Tibial nerve (tissue), 4 donors: ENCODE data around the gene PZP. TPM values are rescaled to one million over a fixed set of nuclear protein-coding genes. Genes with fewer than 3 reads are reported as not detected.
A peak's percentile ranks its signal among the peaks of the same experiment; 100 is the strongest.

Source experiments
- DNase-seq, 2 donors: peaks; one replicate each; pipeline ENCODE4 v3.0.0-alpha.2; 2019; ENCODE audit warnings: low spot score in 2 of 2
- H3K27ac ChIP-seq, 4 donors: fragments of 200-600 bp; sonication (generic) in 3 of 4; one replicate each; pipeline ENCODE4 v1.5.1; 2017 to 2019; ENCODE audit warnings: mild to moderate bottlenecking in 1 of 4
- H3K27me3 ChIP-seq, 2 donors: fragments of 200-600 bp; sonication (generic) in 1 of 2; one replicate each; pipeline versions ENCODE4 v1.5.1 to v1.6.0; 2017 to 2019
- H3K36me3 ChIP-seq, 3 donors: fragments of 200-600 bp; sonication (generic); one replicate each; pipeline ENCODE4 v1.5.1; 2018 to 2019
- H3K4me1 ChIP-seq, 4 donors: fragments of 200-600 bp; sonication (generic) in 3 of 4; one replicate each; pipeline ENCODE4 v1.5.1; 2017 to 2019
- H3K4me3 ChIP-seq, 4 donors: fragments of 200-600 bp; sonication (generic) in 3 of 4; one replicate each; pipeline ENCODE4 v1.5.1; 2017 to 2019; ENCODE audit warnings: mild to moderate bottlenecking in 1 of 4, moderate library complexity in 1 of 4
- H3K9me3 ChIP-seq, 4 donors: fragments of 200-600 bp; sonication (generic) in 3 of 4; one replicate each; pipeline ENCODE4 v1.5.1; 2017 to 2019
- CTCF ChIP-seq, 5 experiments: fragments of 200-600 bp in 3 of 5; fragments of 450-650 bp in 2 of 5; sonication (generic) in 3 of 5; IDR thresholded peaks; one replicate each; pipeline ENCODE4 v1.5.1; 2016 to 2019; ENCODE audit warnings: antibody characterized with exemption in 5 of 5, mild to moderate bottlenecking in 3 of 5, moderate library complexity in 2 of 5
- EP300 ChIP-seq, 2 donors: sonication (generic); formaldehyde crosslinking; IDR thresholded peaks; one replicate each; pipeline ENCODE4 v1.6.1; 2017; ENCODE audit warnings: antibody characterized with exemption in 2 of 2, mild to moderate bottlenecking in 1 of 2
- POLR2A ChIP-seq, 2 donors: fragments of 450-650 bp; IDR thresholded peaks; one replicate each; pipeline ENCODE4 v1.6.1; 2017; ENCODE audit warnings: antibody characterized with exemption in 2 of 2, mild to moderate bottlenecking in 2 of 2, moderate library complexity in 2 of 2
- WGBS, 2 donors: methylation state at CpG; one replicate each; pipeline ENCODE4 v1.1.5; 2018; 5-methylcytosine and 5-hydroxymethylcytosine counted together
- total RNA-seq, 4 donors: library from RNA; depleted of rRNA; stranded (reverse); fragments of >200 nt; gene quantifications; one replicate each; pipeline ENCODE4 v1.1.0, GENCODE V29; 2016

The PZP gene
- total RNA-seq, 4 donors from 2014 or later, result 0.22 to 0.59 (median 0.30) TPM; not detected in 1

- Histone ChIP-seq H3K27me3 (no peaks in the 10 kb centered on the region), H3K36me3 (no peaks in the 10 kb centered on the region), H3K4me3 (peak overlapping the region in 1 of 4 donors; percentile 34), H3K9me3 (no peaks in the 10 kb centered on the region), H3K4me1 (peaks cover 0 to 47% (median 4%) of the 10 kb centered on the region in 4 donors), H3K27ac (peak overlapping the region; percentile 52 to 84 (median 66))
- no peak for DNase-seq
- TF ChIP-seq POLR2A (IDR thresholded peaks at IDR 0.05), result no peak
- no peak for TF ChIP-seq EP300 (IDR thresholded peaks at IDR 0.05)
- TF ChIP-seq CTCF (IDR thresholded peaks at IDR 0.05), result no peak
- 80 to 90% methylated on average over 1 to 16 of the region's 16 CpGs for WGBS, 2 donors
Observed at GRCh38 chr12:9124383-9125031, 83.7 kb downstream of the PZP start.

GRCh38 chr12:9123781-9124382 is 84.3 kb downstream of the PZP start:
- Histone ChIP-seq H3K4me1 (peaks cover 0 to 53% (median 4%) of the 10 kb centered on the region in 4 donors), H3K27ac (peak overlapping the region; percentile 52 to 84 (median 66))
- 50 to 63% methylated on average over 14 of the region's 14 CpGs for WGBS, 2 donors

GRCh38 chr12:9122091-9122609 is 86.0 kb downstream of the PZP start:
- DNase-seq, result no peak
- Histone ChIP-seq H3K9me3 (no peaks in the 10 kb centered on the region), H3K36me3 (no peaks in the 10 kb centered on the region), H3K4me3 (peak overlapping the region in 1 of 4 donors; percentile 3), H3K4me1 (peaks cover 3 to 69% (median 16%) of the 10 kb centered on the region in 4 donors), H3K27ac (peak overlapping the region in 2 of 4 donors; percentile 77 to 84), H3K27me3 (no peaks in the 10 kb centered on the region)
- WGBS, 2 donors, result 32 to 35% methylated on average over 3 of the region's 3 CpGs
- TF ChIP-seq CTCF (IDR thresholded peaks at IDR 0.05), result no peak

More at GRCh38 chr12:9123781-9124382, 84.3 kb downstream of the PZP start:
- TF ChIP-seq POLR2A (IDR thresholded peaks at IDR 0.05) (no peak), CTCF (IDR thresholded peaks at IDR 0.05) (no peak)
- Histone ChIP-seq H3K36me3 (no peaks in the 10 kb centered on the region), H3K9me3 (no peaks in the 10 kb centered on the region), H3K27me3 (no peaks in the 10 kb centered on the region), H3K4me3 (peak overlapping the region; percentile 14 to 34 (median 24))
- DNase-seq, result no peak

GRCh38 chr12:9120487-9121184 is 87.6 kb downstream of the PZP start:
- WGBS, 2 donors, result 85 to 86% methylated on average over 10 of the region's 10 CpGs
- TF ChIP-seq POLR2A (IDR thresholded peaks at IDR 0.05), result no peak
- no peak for TF ChIP-seq EP300 (IDR thresholded peaks at IDR 0.05)
- TF ChIP-seq CTCF (IDR thresholded peaks at IDR 0.05), result no peak
- no peaks in the 10 kb centered on the region for H3K27me3 ChIP-seq
- H3K36me3 ChIP-seq, result no peaks in the 10 kb centered on the region
- no peak for DNase-seq
- peaks cover 5 to 83% (median 23%) of the 10 kb centered on the region in 4 donors for H3K4me1 ChIP-seq
- peak overlapping the region in 2 of 4 donors; percentile 37 to 83 for H3K27ac ChIP-seq
- no peaks in the 10 kb centered on the region for H3K9me3 ChIP-seq
- H3K4me3 ChIP-seq, result no peak overlapping the region
